Trophoblast cell (in vitro differentiated cells and primary cell): Measurements from ENCODE around the gene TCOF1.
A peak's percentile ranks its signal among the peaks of the same experiment; 100 is the strongest.

Source experiments
- DNase-seq, 2 donors: peaks; one replicate each; pipeline ENCODE4 v3.0.0-alpha.2; 2016
- H2AFZ ChIP-seq: 2 replicates; pipeline ENCODE4 v1.6.1; 2013; ENCODE audit warnings: low read length, moderate library complexity, mild to moderate bottlenecking; ENCODE audit not compliant: insufficient read depth, poor library complexity
- H2AK5ac ChIP-seq: 2 replicates; pipeline ENCODE4 v1.6.1; 2013; ENCODE audit warnings: mild to moderate bottlenecking, low read length
- H2BK120ac ChIP-seq: 2 replicates; pipeline ENCODE4 v1.6.1; 2013; ENCODE audit warnings: low read length, mild to moderate bottlenecking, moderate library complexity; ENCODE audit not compliant: insufficient read depth, poor library complexity
- H2BK12ac ChIP-seq: 2 replicates; pipeline ENCODE4 v1.6.1; 2013; ENCODE audit warnings: mild to moderate bottlenecking, low read length, moderate library complexity
- H2BK5ac ChIP-seq: 2 replicates; pipeline ENCODE4 v1.6.1; 2013; ENCODE audit warnings: low read length, low read depth, moderate library complexity, mild to moderate bottlenecking; ENCODE audit not compliant: poor library complexity
- H3K14ac ChIP-seq: 2 replicates; pipeline ENCODE4 v1.6.1; 2013; ENCODE audit warnings: mild to moderate bottlenecking, low read length
- H3K18ac ChIP-seq: 2 replicates; pipeline ENCODE4 v1.6.1; 2013; ENCODE audit warnings: mild to moderate bottlenecking, low read length
- H3K23ac ChIP-seq: 2 replicates; pipeline ENCODE4 v1.6.1; 2013; ENCODE audit warnings: low read length
- H3K27ac ChIP-seq: 2 replicates; pipeline ENCODE4 v1.5.1; 2013; ENCODE audit warnings: low read depth, mild to moderate bottlenecking, inconsistent platforms, low read length, moderate library complexity
- H3K27me3 ChIP-seq: 2 replicates; pipeline ENCODE4 v1.6.1; 2013; ENCODE audit warnings: inconsistent platforms, mild to moderate bottlenecking, low read length, moderate library complexity; ENCODE audit not compliant: insufficient read depth
- H3K36me3 ChIP-seq, 2 experiments: 1 replicate in 1 of 2; 2 replicates in 1 of 2; pipeline ENCODE4 v1.6.1; 2013; ENCODE audit warnings: low read length in 2 of 2, mild to moderate bottlenecking in 2 of 2, moderate library complexity in 1 of 2; ENCODE audit not compliant: insufficient read depth in 2 of 2, control insufficient read depth in 1 of 2
- H3K4ac ChIP-seq: 2 replicates; pipeline ENCODE4 v1.6.1; 2013; ENCODE audit warnings: low read depth, mild to moderate bottlenecking, low read length, moderate library complexity
- H3K4me1 ChIP-seq, 2 experiments: 1 replicate in 1 of 2; 2 replicates in 1 of 2; pipeline ENCODE4 v1.6.1; 2013; ENCODE audit warnings: low read length in 2 of 2, mild to moderate bottlenecking in 2 of 2, moderate library complexity in 1 of 2; ENCODE audit not compliant: insufficient read depth in 2 of 2, control insufficient read depth in 1 of 2
- H3K4me2 ChIP-seq: 2 replicates; pipeline ENCODE4 v1.6.1; 2013; ENCODE audit warnings: inconsistent platforms, mild to moderate bottlenecking, low read length, moderate library complexity
- H3K4me3 ChIP-seq: 2 replicates; pipeline ENCODE4 v1.5.1; 2013; ENCODE audit warnings: mild to moderate bottlenecking, low read depth, low read length, inconsistent platforms
- H3K79me1 ChIP-seq: one replicate; pipeline ENCODE4 v1.6.1; 2013; ENCODE audit warnings: low read length
- H3K79me2 ChIP-seq: 2 replicates; pipeline ENCODE4 v1.6.1; 2013; ENCODE audit warnings: low read length, mild to moderate bottlenecking; ENCODE audit not compliant: control insufficient read depth, insufficient read depth, poor library complexity
- H3K9ac ChIP-seq: 2 replicates; pipeline ENCODE4 v1.6.1; 2013; ENCODE audit warnings: mild to moderate bottlenecking, low read length
- H3K9me3 ChIP-seq: 2 replicates; pipeline ENCODE4 v1.6.1; 2013; ENCODE audit warnings: low read depth, mild to moderate bottlenecking, control low read depth, inconsistent platforms, low read length; ENCODE audit not compliant: insufficient read depth
- H4K12ac ChIP-seq: 2 replicates; pipeline ENCODE4 v1.6.1; 2013; ENCODE audit warnings: low read depth, mild to moderate bottlenecking, low read length, moderate library complexity
- H4K8ac ChIP-seq: 2 replicates; pipeline ENCODE4 v1.6.1; 2013; ENCODE audit warnings: low read depth, mild to moderate bottlenecking, low read length, moderate library complexity
- H4K91ac ChIP-seq: one replicate; pipeline ENCODE4 v1.6.1; 2013; ENCODE audit warnings: low read depth, mild to moderate bottlenecking, low read length, moderate library complexity
- WGBS: extraction: QIAGEN DNeasy Blood & Tissue Kit; methylation state at CpG from one replicate; pipeline ENCODE4 v1.1.7; 2013; ENCODE audit warnings: missing lambda C conversion rate; ENCODE audit not compliant: insufficient read length, insufficient coverage; ENCODE audit errors: extremely low coverage; 5-methylcytosine and 5-hydroxymethylcytosine counted together

Gene TCOF1

GRCh38 chr5:150407096-150407720 lies 49.7 kb downstream of the TCOF1 start:
- Histone ChIP-seq H3K4me2 (no peak overlapping the region), H3K27me3 (no peaks in the 10 kb centered on the region), H3K4me1 (peaks cover 3 to 4% of the 10 kb centered on the region in 2 experiments), H3K36me3 (peaks cover 7 to 12% of the 10 kb centered on the region in 2 experiments), H3K14ac (no peak overlapping the region), H3K79me2 (no peaks in the 10 kb centered on the region), H2AK5ac (no peak overlapping the region), H3K4me3 (no peak overlapping the region), H2BK5ac (no peak overlapping the region), H3K4ac (no peak overlapping the region), H4K8ac (no peak overlapping the region), H3K79me1 (no peaks in the 10 kb centered on the region), H2BK120ac (no peak overlapping the region), H4K91ac (no peak overlapping the region), H2BK12ac (no peak overlapping the region), H4K12ac (no peak overlapping the region), H3K23ac (no peak overlapping the region), H3K27ac (no peak overlapping the region), H3K9me3 (peaks cover 2% of the 10 kb centered on the region), H3K9ac (no peak overlapping the region), H3K18ac (no peak overlapping the region), H2AFZ (no peak overlapping the region)
- no CpG with 5 or more reads among the region's 13 CpGs for WGBS
- peak in 1 of 2 donors; percentile 18 for DNase-seq

GRCh38 chr5:150408231-150408943 lies 50.9 kb downstream of the TCOF1 start:
- H3K27ac ChIP-seq: no peak overlapping the region
- WGBS: no CpG with 5 or more reads among the region's 8 CpGs
- H3K9ac ChIP-seq: no peak overlapping the region
- H3K4me1 ChIP-seq: peaks cover 7 to 11% of the 10 kb centered on the region in 2 experiments
- H2BK12ac ChIP-seq: no peak overlapping the region
- no peak overlapping the region for H2AFZ ChIP-seq
- H3K79me1 ChIP-seq: no peaks in the 10 kb centered on the region
- no peak overlapping the region for H2BK120ac ChIP-seq
- no peak overlapping the region for H4K12ac ChIP-seq
- H3K4me3 ChIP-seq: no peak overlapping the region
- H3K79me2 ChIP-seq: no peaks in the 10 kb centered on the region
- H3K4ac ChIP-seq: no peak overlapping the region
- no peak overlapping the region for H3K23ac ChIP-seq
- no peaks in the 10 kb centered on the region for H3K9me3 ChIP-seq
- no peak overlapping the region for H3K18ac ChIP-seq
- no peak overlapping the region for H2AK5ac ChIP-seq
- H2BK5ac ChIP-seq: no peak overlapping the region
- H4K91ac ChIP-seq: no peak overlapping the region
- DNase-seq: no peak
- H3K14ac ChIP-seq: no peak overlapping the region
- no peak overlapping the region for H3K4me2 ChIP-seq
- peaks cover 0 to 2% of the 10 kb centered on the region in 2 experiments for H3K36me3 ChIP-seq
- H4K8ac ChIP-seq: no peak overlapping the region
- no peaks in the 10 kb centered on the region for H3K27me3 ChIP-seq

- no peak overlapping the region for H3K18ac ChIP-seq
Measured at GRCh38 chr5:150409638-150410523, 52.4 kb downstream of the TCOF1 start.

GRCh38 chr5:150410524-150411244 lies 53.2 kb downstream of the TCOF1 start:
- no peaks in the 10 kb centered on the region for H3K9me3 ChIP-seq
- H2AK5ac ChIP-seq: no peak overlapping the region
- no CpG with 5 or more reads among the region's 4 CpGs for WGBS
- H4K8ac ChIP-seq: no peak overlapping the region
- no peak overlapping the region for H2BK5ac ChIP-seq
- no peak overlapping the region for H2AFZ ChIP-seq
- H3K4me2 ChIP-seq: no peak overlapping the region
- H3K14ac ChIP-seq: no peak overlapping the region
- H3K9ac ChIP-seq: no peak overlapping the region
- H4K12ac ChIP-seq: no peak overlapping the region
- H2BK120ac ChIP-seq: no peak overlapping the region
- H4K91ac ChIP-seq: no peak overlapping the region
- H3K18ac ChIP-seq: no peak overlapping the region
- peak; percentile 51 to 67 for DNase-seq
- H3K36me3 ChIP-seq: no peaks in the 10 kb centered on the region
- no peak overlapping the region for H3K27ac ChIP-seq
- no peaks in the 10 kb centered on the region for H3K27me3 ChIP-seq
- no peak overlapping the region for H2BK12ac ChIP-seq
- H3K4me1 ChIP-seq: peaks cover 7 to 11% of the 10 kb centered on the region in 2 experiments
- H3K4ac ChIP-seq: no peak overlapping the region
- H3K23ac ChIP-seq: no peak overlapping the region
- no peak overlapping the region for H3K4me3 ChIP-seq
- no peaks in the 10 kb centered on the region for H3K79me2 ChIP-seq
- peaks cover 3% of the 10 kb centered on the region for H3K79me1 ChIP-seq

More at GRCh38 chr5:150409638-150410523, 52.4 kb downstream of the TCOF1 start:
- Histone ChIP-seq H4K91ac (peak overlapping the region; percentile 21), H2BK5ac (no peak overlapping the region), H2AFZ (no peak overlapping the region), H3K27ac (no peak overlapping the region), H2AK5ac (no peak overlapping the region), H2BK12ac (no peak overlapping the region), H3K9me3 (no peaks in the 10 kb centered on the region), H3K9ac (no peak overlapping the region), H3K4me1 (peaks cover 7 to 11% of the 10 kb centered on the region in 2 experiments), H3K14ac (no peak overlapping the region), H3K23ac (no peak overlapping the region), H3K4ac (no peak overlapping the region), H4K12ac (no peak overlapping the region), H2BK120ac (no peak overlapping the region), H3K4me2 (peak overlapping the region; percentile 22), H3K27me3 (no peaks in the 10 kb centered on the region), H3K79me1 (peaks cover 3% of the 10 kb centered on the region), H4K8ac (peak overlapping the region; percentile 7), H3K36me3 (no peaks in the 10 kb centered on the region), H3K79me2 (no peaks in the 10 kb centered on the region), H3K4me3 (no peak overlapping the region)
- no CpG with 5 or more reads among the region's 15 CpGs for WGBS
- DNase-seq: peak; percentile 65 to 78
